Prostate gland (tissue), 2 donors: Measurements from ENCODE around the gene LRBA.

Experiments
- CTCF ChIP-seq, 4 experiments: fragments of 200-600 bp in 2 of 4; fragments of 450-650 bp in 2 of 4; sonication (generic) in 2 of 4; IDR thresholded peaks; 1 replicate in 3 of 4; 2 replicates in 1 of 4; pipeline ENCODE4 v1.5.1; 2016 to 2019; ENCODE audit warnings: antibody characterized with exemption in 4 of 4, mild to moderate bottlenecking in 2 of 4, moderate library complexity in 2 of 4
- POLR2AphosphoS5 ChIP-seq: sonication (generic); formaldehyde crosslinking; IDR thresholded peaks from one replicate; pipeline ENCODE4 v1.6.1; 2017; ENCODE audit warnings: antibody characterized with exemption

GRCh38 chr4:150583287-150584110 is 431.6 kb downstream of the LRBA start:
- TF ChIP-seq POLR2AphosphoS5 = no peak
- TF ChIP-seq CTCF (IDR thresholded peaks at IDR 0.05) = no peak
